Stimulated activated CD8-positive, alpha-beta memory T cell treated with anti-CD3 and anti-CD28 coated beads, Interleukin-12 subunit alpha, Interleukin-12 subunit beta, amount 100 ng/mL, for 24 hours (primary cell): ENCODE results near the gene DVL1.
A peak's percentile ranks its signal among the peaks of the same experiment; 100 is the strongest.
"Not testable (repeated sequence)": the region's sequence is repeated elsewhere in the genome, so short reads cannot be mapped to it uniquely, and the experiment has no call there.

Experiments
- DNase-seq: peaks from one replicate; pipeline ENCODE4 v3.0.0-alpha.2; 2020; ENCODE audit errors: extremely low read depth

Gene DVL1

GRCh38 chr1:1349256-1350012 lies at the start of gene DVL1:
Gene DVL1 (minus strand): TSS chr1:1349418. CDS start chr1:1349065, 353 bp downstream.
- DNase-seq, result peak; percentile 31

- no peak for DNase-seq
These were observed 49.5 kb upstream of the DVL1 start for GRCh38 chr1:1398677-1399186.

GRCh38 chr1:1397839-1398523 lies 48.8 kb upstream of the DVL1 start:
- DNase-seq, result no peak

- DNase-seq, result no peak
These were observed 45.9 kb upstream of the DVL1 start for GRCh38 chr1:1395166-1395565.

- DNase-seq, result no peak
These were observed 44.9 kb upstream of the DVL1 start for GRCh38 chr1:1394116-1394515.

GRCh38 chr1:1393428-1393827 lies 44.2 kb upstream of the DVL1 start:
- no peak for DNase-seq

GRCh38 chr1:1393014-1393413 lies 43.8 kb upstream of the DVL1 start:
- no peak for DNase-seq

GRCh38 chr1:1391225-1391624 lies 42.0 kb upstream of the DVL1 start:
- DNase-seq, result no peak

- no peak for DNase-seq
These were observed 41.5 kb upstream of the DVL1 start for GRCh38 chr1:1390675-1391074.

- DNase-seq, result no peak
These were observed 38.9 kb upstream of the DVL1 start for GRCh38 chr1:1388078-1388472.

- no peak for DNase-seq
These were observed 38.2 kb upstream of the DVL1 start for GRCh38 chr1:1387098-1388077.

GRCh38 chr1:1385931-1386330 lies 36.7 kb upstream of the DVL1 start:
- DNase-seq, result no peak

GRCh38 chr1:1385339-1385738 lies 36.1 kb upstream of the DVL1 start:
- DNase-seq, result not testable (repeated sequence)

- no peak for DNase-seq
These were observed 32.1 kb upstream of the DVL1 start for GRCh38 chr1:1381294-1381693.

- no peak for DNase-seq
These were observed 31.6 kb upstream of the DVL1 start for GRCh38 chr1:1380860-1381259.

- DNase-seq, result no peak
These were observed 28.5 kb upstream of the DVL1 start for GRCh38 chr1:1377540-1378205.

- no peak for DNase-seq
These were observed 27.5 kb upstream of the DVL1 start for GRCh38 chr1:1376551-1377226.

- DNase-seq, result peak; percentile 90
These were observed 25.9 kb upstream of the DVL1 start, which contains the start of gene AURKAIP1 for GRCh38 chr1:1374929-1375662. Gene AURKAIP1 (minus strand): TSS chr1:1375207. CDS start chr1:1374756, 451 bp downstream.

GRCh38 chr1:1374589-1374928 lies 25.3 kb upstream of the DVL1 start:
- no peak for DNase-seq
